Natural killer cell (primary cell): ENCODE results near the gene FAM240B. TPM values are rescaled to one million over a fixed set of nuclear protein-coding genes. Genes with fewer than 3 reads are reported as not detected.

ENCODE experiments used
- ATAC-seq, 3 donors: fragments of 150-1000 bp in 2 of 3; fragments of 200-7000 bp in 1 of 3; cut with Tn5 transposase; 1 replicate in 1 of 3; 2 replicates in 2 of 3; pipeline ENCODE4 v1.10.0; 2021; ENCODE audit warnings: mild to moderate bottlenecking in 2 of 3, moderate library complexity in 2 of 3
- DNase-seq, 2 donors: peaks; one replicate each; pipeline versions ENCODE4 v3.0.0 to v3.0.0-alpha.2; 2013 to 2021; ENCODE audit warnings: mixed read lengths in 1 of 2
- H3K27ac ChIP-seq: one replicate; pipeline ENCODE4 v1.5.1; 2013; ENCODE audit warnings: mild to moderate bottlenecking, low read length
- H3K27me3 ChIP-seq: one replicate; pipeline ENCODE4 v1.6.1; 2013; ENCODE audit warnings: low read length; ENCODE audit not compliant: control insufficient read depth, insufficient read depth
- H3K36me3 ChIP-seq: one replicate; pipeline ENCODE4 v1.6.1; 2013; ENCODE audit warnings: low read length; ENCODE audit not compliant: control insufficient read depth, insufficient read depth
- H3K4me1 ChIP-seq: one replicate; pipeline ENCODE4 v1.6.1; 2013; ENCODE audit warnings: low read length; ENCODE audit not compliant: control insufficient read depth, insufficient read depth
- H3K4me3 ChIP-seq: one replicate; pipeline ENCODE4 v1.5.1; 2013; ENCODE audit warnings: low read length
- H3K9me3 ChIP-seq: one replicate; pipeline ENCODE4 v1.6.1; 2013; ENCODE audit warnings: low read length; ENCODE audit not compliant: control insufficient read depth, insufficient read depth
- H3K27ac Mint-ChIP-seq, 2 donors: one replicate each; pipeline ENCODE4 v1.8.0; 2022; ENCODE audit warnings: mild to moderate bottlenecking in 2 of 2, mixed read lengths in 2 of 2, moderate library complexity in 1 of 2
- H3K27me3 Mint-ChIP-seq, 2 donors: one replicate each; pipeline ENCODE4 v1.8.0; 2022; ENCODE audit warnings: low read depth in 2 of 2, mixed read lengths in 2 of 2
- H3K36me3 Mint-ChIP-seq: one replicate; pipeline ENCODE4 v1.8.0; 2022; ENCODE audit warnings: mixed read lengths
- H3K4me1 Mint-ChIP-seq, 2 donors: one replicate each; pipeline ENCODE4 v1.8.0; 2022; ENCODE audit warnings: mixed read lengths in 2 of 2
- H3K4me3 Mint-ChIP-seq: one replicate; pipeline ENCODE4 v1.8.0; 2022; ENCODE audit warnings: mild to moderate bottlenecking, moderate library complexity, mixed read lengths
- H3K9me3 Mint-ChIP-seq, 2 donors: one replicate each; pipeline ENCODE4 v1.8.0; 2022; ENCODE audit warnings: mixed read lengths in 2 of 2
- WGBS: methylation state at CpG from one replicate; pipeline ENCODE4 v1.1.7; 2013; ENCODE audit warnings: missing lambda C conversion rate; ENCODE audit not compliant: insufficient coverage; 5-methylcytosine and 5-hydroxymethylcytosine counted together
- intact Hi-C: fragments of 100-400 bp; cut with micrococcal nuclease; formaldehyde crosslinking; loops from one replicate; pipeline ENCODE4 v1.14.2; 2022
- total RNA-seq, 4 donors: library from RNA; stranded (reverse); fragments of 120-200 nt in 1 of 4; gene quantifications; one replicate each; pipeline versions ENCODE4 v1.2.3 to v1.2.4, GENCODE V29; 2013 to 2022
- TF ChIP-seq, protein P1 (sequence below): fragments of 200-600 bp; IDR thresholded peaks from one replicate; pipeline ENCODE4 v1.8.0; 2022; ENCODE audit warnings: antibody characterized with exemption

The FAM240B gene
- not detected for total RNA-seq
- not detected for total RNA-seq (2013)

DNA sequence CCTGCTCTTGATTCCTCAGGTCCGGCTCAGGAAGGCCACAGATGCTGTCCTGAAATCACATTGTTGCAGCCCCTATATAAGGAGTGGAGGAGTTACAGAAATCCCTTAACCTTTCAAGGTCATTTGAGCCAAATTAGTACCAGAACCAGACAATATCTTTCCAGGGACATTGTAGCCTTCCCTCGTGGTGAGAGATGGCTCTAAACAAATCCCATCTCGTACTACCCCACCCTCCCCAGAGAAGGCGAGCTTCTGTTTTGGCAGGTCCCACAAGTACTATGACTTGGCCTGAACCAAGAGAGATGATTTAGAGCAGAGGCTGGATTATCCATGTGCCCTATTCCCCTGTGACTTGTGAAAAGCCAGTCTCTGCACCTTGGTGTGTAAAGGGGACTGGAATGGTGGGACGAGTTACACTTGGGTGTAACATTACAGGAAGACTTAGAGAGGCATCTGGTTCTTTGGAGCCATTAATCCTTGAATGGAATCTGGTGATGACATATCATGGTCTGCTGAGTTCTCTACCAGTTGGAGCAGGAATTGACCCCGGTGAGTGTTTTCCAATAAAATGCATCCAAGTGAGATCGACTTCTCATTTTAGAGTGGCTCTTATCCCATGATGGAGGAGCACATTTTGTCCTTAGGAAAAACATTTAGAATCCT, at the start of gene FAM240B:
TSS of gene FAM240B (minus strand) at position 51 of the 663 bp plus-strand sequence. CDS start 16,134 bp downstream, outside the sequence.
- H3K36me3 Mint-ChIP-seq = no peaks in the 10 kb centered on the region
- Histone ChIP-seq H3K27me3 (no peaks in the 10 kb centered on the region), H3K9me3 (no peaks in the 10 kb centered on the region), H3K27ac (no peak within 1 kb of the TSS), H3K4me1 (no peaks in the 10 kb centered on the region), H3K36me3 (no peaks in the 10 kb centered on the region), H3K4me3 (no peak within 1 kb of the TSS)
- H3K4me3 Mint-ChIP-seq = no peak within 1 kb of the TSS
- DNase-seq (no peak), ATAC-seq (no peak)
- H3K9me3 Mint-ChIP-seq = no peaks in the 10 kb centered on the region
- peaks cover 4 to 5% of the 10 kb centered on the region in 2 donors for H3K27me3 Mint-ChIP-seq
- no peaks in the 10 kb centered on the region for H3K4me1 Mint-ChIP-seq
- no peak within 1 kb of the TSS for H3K27ac Mint-ChIP-seq
- WGBS = 85% methylated on average over 6 of the region's 7 CpGs
- intact Hi-C loops = no loop called here
- TF ChIP-seq, protein P1, sequence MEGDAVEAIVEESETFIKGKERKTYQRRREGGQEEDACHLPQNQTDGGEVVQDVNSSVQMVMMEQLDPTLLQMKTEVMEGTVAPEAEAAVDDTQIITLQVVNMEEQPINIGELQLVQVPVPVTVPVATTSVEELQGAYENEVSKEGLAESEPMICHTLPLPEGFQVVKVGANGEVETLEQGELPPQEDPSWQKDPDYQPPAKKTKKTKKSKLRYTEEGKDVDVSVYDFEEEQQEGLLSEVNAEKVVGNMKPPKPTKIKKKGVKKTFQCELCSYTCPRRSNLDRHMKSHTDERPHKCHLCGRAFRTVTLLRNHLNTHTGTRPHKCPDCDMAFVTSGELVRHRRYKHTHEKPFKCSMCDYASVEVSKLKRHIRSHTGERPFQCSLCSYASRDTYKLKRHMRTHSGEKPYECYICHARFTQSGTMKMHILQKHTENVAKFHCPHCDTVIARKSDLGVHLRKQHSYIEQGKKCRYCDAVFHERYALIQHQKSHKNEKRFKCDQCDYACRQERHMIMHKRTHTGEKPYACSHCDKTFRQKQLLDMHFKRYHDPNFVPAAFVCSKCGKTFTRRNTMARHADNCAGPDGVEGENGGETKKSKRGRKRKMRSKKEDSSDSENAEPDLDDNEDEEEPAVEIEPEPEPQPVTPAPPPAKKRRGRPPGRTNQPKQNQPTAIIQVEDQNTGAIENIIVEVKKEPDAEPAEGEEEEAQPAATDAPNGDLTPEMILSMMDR = no peak

DNA sequence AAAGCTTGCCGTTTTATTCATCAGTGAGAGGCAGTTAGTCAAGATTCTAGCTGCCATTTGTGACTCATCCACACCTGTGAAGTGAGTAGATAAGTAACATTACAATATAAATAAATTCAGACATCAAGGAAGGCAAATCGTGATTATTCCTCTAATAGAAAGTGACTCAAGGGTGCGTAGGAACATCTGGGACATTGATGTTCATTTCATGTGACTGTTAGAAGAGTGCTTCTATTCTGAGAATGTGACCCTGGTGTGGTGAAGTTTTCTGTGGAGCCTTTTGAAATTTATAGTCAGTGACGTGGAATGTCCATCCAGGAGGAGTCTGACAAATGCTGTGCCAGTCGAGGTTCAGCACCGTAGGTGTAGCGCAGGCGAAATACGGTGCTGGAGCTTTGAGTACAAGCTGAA, 48.4 kb upstream of the FAM240B start:
- no peak overlapping the region for H3K27ac ChIP-seq
- Mint-ChIP-seq H3K9me3 (no peaks in the 10 kb centered on the region), H3K27ac (no peak overlapping the region), H3K27me3 (peaks cover 0 to 4% of the 10 kb centered on the region in 2 donors), H3K4me1 (no peaks in the 10 kb centered on the region), H3K36me3 (no peaks in the 10 kb centered on the region), H3K4me3 (no peak overlapping the region)
- WGBS = 92% methylated on average over 8 of the region's 9 CpGs
- no peaks in the 10 kb centered on the region for H3K9me3 ChIP-seq
- no peaks in the 10 kb centered on the region for H3K4me1 ChIP-seq
- ATAC-seq (no peak), DNase-seq (no peak)
- TF ChIP-seq, protein P1 = no peak
- no peak overlapping the region for H3K4me3 ChIP-seq
- no peaks in the 10 kb centered on the region for H3K36me3 ChIP-seq
- intact Hi-C loops = no loop called here
- no peaks in the 10 kb centered on the region for H3K27me3 ChIP-seq

DNA sequence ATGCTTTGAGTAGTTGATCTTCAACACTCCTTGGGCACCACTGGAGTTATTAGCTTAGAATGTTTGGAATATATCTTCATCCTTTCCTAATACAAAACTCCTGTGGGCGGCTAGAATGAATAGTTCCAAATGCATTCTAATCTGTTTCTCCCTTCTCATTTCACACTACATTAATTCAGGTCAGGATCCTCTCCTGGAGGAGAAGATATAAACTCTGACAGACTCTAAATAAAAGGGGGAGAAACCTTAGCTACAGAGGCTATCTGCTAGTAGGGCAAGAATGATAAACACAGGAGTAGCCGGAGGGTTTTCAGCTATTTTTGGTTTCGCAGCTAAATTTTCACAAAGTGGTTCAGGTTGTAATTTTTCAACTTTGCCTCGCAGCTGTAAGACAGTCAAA, 45.2 kb upstream of the FAM240B start:
- Mint-ChIP-seq H3K36me3 (no peaks in the 10 kb centered on the region), H3K27me3 (peaks cover 0 to 2% of the 10 kb centered on the region in 2 donors), H3K9me3 (no peaks in the 10 kb centered on the region), H3K4me1 (no peaks in the 10 kb centered on the region), H3K4me3 (no peak overlapping the region), H3K27ac (no peak overlapping the region)
- ATAC-seq (no peak), DNase-seq (no peak)
- WGBS = 89% methylated on average over 4 of the region's 4 CpGs
- Histone ChIP-seq H3K4me1 (no peaks in the 10 kb centered on the region), H3K4me3 (no peak overlapping the region), H3K36me3 (no peaks in the 10 kb centered on the region), H3K27ac (no peak overlapping the region), H3K27me3 (no peaks in the 10 kb centered on the region), H3K9me3 (no peaks in the 10 kb centered on the region)
- TF ChIP-seq, protein P1 = no peak
- intact Hi-C loops = no loop called here

DNA sequence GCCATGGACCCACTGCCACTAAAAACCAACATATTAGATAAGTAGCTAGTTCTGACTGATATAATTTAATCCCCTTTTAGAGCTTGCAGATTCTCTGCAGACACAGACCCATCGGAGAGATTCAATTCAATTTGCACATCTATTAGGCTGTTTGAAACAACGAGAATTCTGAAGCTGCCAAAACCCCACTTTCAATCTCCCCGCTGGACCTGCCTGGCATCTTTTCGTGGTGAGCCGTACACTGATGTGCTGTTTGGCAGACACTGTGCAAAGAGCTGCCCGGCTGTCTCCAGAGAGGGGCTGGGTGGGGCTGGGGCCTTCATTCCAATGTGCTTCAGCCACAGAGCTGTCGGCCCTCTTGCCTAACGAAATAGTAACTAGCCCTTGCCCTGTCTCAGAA, 42.1 kb upstream of the FAM240B start:
- H3K4me3 ChIP-seq = no peak overlapping the region
- intact Hi-C loops = no loop called here
- Mint-ChIP-seq H3K4me3 (no peak overlapping the region), H3K36me3 (no peaks in the 10 kb centered on the region), H3K9me3 (no peaks in the 10 kb centered on the region), H3K27ac (no peak overlapping the region), H3K4me1 (no peaks in the 10 kb centered on the region), H3K27me3 (no peaks in the 10 kb centered on the region)
- H3K27ac ChIP-seq = no peak overlapping the region
- ATAC-seq (no peak), DNase-seq (no peak)
- H3K9me3 ChIP-seq = no peaks in the 10 kb centered on the region
- no peaks in the 10 kb centered on the region for H3K27me3 ChIP-seq
- TF ChIP-seq, protein P1 = no peak
- no peaks in the 10 kb centered on the region for H3K4me1 ChIP-seq
- WGBS = 84% methylated on average over 6 of the region's 8 CpGs
- no peaks in the 10 kb centered on the region for H3K36me3 ChIP-seq
